Choroid plexus epithelial cell (primary cell): ENCODE data around the gene SLC38A10.

Experiments
- DNase-seq: peaks from one replicate; pipeline ENCODE4 v3.0.0-alpha.2; 2010; ENCODE audit warnings: low read depth
- H3K4me3 ChIP-seq: 2 replicates; pipeline ENCODE4 v1.5.1; 2011; ENCODE audit warnings: low read depth, mild to moderate bottlenecking, control low read depth, low read length, moderate library complexity
- TF ChIP-seq, protein P1 (sequence below): conservative IDR thresholded peaks from 2 replicates; pipeline ENCODE4 v1.5.1; 2011; ENCODE audit warnings: low read depth, mild to moderate bottlenecking, control low read depth, inconsistent platforms, low read length, moderate library complexity

SLC38A10 gene

GRCh38 chr17:81315129-81315884, 20.2 kb upstream of the SLC38A10 start:
- TF ChIP-seq, protein P1, sequence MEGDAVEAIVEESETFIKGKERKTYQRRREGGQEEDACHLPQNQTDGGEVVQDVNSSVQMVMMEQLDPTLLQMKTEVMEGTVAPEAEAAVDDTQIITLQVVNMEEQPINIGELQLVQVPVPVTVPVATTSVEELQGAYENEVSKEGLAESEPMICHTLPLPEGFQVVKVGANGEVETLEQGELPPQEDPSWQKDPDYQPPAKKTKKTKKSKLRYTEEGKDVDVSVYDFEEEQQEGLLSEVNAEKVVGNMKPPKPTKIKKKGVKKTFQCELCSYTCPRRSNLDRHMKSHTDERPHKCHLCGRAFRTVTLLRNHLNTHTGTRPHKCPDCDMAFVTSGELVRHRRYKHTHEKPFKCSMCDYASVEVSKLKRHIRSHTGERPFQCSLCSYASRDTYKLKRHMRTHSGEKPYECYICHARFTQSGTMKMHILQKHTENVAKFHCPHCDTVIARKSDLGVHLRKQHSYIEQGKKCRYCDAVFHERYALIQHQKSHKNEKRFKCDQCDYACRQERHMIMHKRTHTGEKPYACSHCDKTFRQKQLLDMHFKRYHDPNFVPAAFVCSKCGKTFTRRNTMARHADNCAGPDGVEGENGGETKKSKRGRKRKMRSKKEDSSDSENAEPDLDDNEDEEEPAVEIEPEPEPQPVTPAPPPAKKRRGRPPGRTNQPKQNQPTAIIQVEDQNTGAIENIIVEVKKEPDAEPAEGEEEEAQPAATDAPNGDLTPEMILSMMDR: no peak
- DNase-seq: no peak
- no peak overlapping the region for H3K4me3 ChIP-seq

GRCh38 chr17:81314398-81315081, 19.4 kb upstream of the SLC38A10 start:
- no peak for DNase-seq
- H3K4me3 ChIP-seq: no peak overlapping the region
- TF ChIP-seq, protein P1: no peak

GRCh38 chr17:81313776-81314397, 18.8 kb upstream of the SLC38A10 start:
- no peak overlapping the region for H3K4me3 ChIP-seq
- TF ChIP-seq, protein P1: no peak
- no peak for DNase-seq

- TF ChIP-seq, protein P1: no peak
- peak; percentile 39 for DNase-seq
- H3K4me3 ChIP-seq: no peak overlapping the region
Observed at GRCh38 chr17:81312624-81313325, 17.7 kb upstream of the SLC38A10 start.

DNA sequence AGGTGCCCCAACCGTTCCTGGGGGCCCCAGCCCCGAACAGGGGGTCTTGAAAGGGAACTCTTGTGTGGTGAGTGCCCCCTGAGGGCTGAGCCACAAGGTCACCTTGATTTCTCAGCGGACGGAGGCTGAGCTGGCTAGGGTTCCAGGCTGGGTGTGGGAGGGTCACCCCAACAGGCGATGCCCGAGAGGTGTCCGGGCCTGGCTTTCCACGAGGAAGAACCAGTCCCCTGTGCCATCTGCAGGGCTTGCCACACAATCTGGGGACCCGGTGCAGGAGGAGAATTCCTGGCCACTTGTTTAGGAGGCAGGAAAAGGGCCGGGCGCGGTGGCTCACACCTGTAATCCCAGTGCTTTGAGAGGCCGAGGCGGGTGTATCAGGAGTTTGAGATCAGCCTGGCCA, 16.8 kb upstream of the SLC38A10 start:
- DNase-seq: no peak
- TF ChIP-seq, protein P1: no peak
- no peak overlapping the region for H3K4me3 ChIP-seq

DNA sequence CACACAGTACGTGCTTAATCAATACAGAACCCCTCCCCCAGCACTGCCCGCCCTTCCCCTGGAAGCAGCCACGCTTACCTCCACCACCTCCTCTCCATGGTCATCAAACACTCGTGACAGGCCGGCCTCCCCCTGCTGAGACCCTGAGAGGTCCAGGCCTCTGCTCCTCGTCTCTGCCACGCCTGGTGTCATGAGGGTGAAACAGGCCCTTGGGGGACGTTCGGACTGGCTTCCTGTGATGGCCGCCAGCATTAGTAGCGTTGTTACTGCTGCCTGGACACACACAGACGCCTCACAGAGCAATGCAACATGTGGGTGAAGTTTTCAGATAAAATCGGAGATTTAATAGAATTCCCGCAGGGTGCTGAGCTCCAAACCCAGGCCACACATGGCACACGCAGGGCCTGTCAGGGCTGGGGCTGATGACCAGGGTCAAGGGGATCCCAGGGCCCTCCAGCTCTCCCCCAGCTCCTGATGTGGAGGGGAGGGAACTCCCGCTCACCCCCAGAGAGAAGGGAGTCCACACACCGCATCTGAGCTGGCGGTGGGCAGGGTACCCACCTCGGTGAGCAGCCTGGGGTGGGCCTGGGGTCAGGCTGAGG, 15.9 kb upstream of the SLC38A10 start:
- TF ChIP-seq, protein P1: no peak
- H3K4me3 ChIP-seq: no peak overlapping the region
- DNase-seq: no peak
